HG03521 (cell line): ENCODE measurements around the gene KLHL12.
A peak's percentile ranks its signal among the peaks of the same experiment; 100 is the strongest.

ENCODE experiments used
- ATAC-seq: cut with Tn5 transposase; IDR thresholded peaks from one replicate; pipeline ENCODE4 v1.9.1; 2021; ENCODE audit warnings: mild to moderate bottlenecking, moderate library complexity; ENCODE audit not compliant: unreplicated experiment

The KLHL12 gene

GRCh38 chr1:202926581-202927491, at the start of gene KLHL12:
TSS of gene KLHL12 (minus strand) at chr1:202927234. CDS start at chr1:202925162, 2,072 bp downstream.
- peak; percentile 89 for ATAC-seq

DNA sequence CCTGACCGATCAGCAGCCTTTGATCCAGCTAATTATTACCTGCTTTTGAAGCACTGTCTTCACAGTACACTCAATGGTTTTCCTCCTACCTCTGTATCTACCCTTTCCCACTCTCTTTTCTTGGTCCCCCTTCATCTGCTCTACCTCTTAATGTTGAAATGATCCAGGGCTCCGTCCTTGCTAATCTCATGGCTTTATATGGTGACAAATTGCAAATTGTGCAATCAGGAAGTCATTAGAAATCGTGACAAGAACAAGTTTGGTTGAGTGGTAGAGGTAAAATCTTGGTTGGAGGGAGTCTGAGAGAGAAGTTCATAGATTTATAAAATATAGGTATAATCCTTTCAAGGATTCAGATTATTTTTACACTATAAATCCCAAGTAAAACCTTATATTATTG, 49.6 kb upstream of the KLHL12 start:
- ATAC-seq, result no peak

DNA sequence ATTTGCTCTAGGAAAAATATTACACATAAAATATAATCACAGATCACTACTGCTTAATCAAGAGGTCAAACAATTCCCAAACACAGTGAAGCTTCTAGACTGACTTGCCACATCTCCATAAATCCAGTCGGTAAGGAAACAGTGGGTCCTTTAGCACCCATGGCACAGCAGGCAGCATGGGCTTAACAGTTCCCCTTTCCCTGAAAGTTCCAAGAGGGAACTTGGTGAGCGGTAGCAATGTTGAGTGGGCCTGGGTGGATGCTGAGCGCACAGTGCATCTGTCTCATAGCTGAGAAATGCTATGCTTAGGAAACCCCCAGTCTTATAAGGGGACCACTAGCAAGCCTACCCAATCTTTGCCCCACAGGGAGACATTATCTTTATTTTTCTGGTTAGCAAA, 47.8 kb upstream of the KLHL12 start:
- ATAC-seq, result no peak

- no peak for ATAC-seq
Measured at GRCh38 chr1:202972046-202972445, 45.0 kb upstream of the KLHL12 start.

GRCh38 chr1:202968895-202969295, 41.9 kb upstream of the KLHL12 start:
- peak; percentile 45 for ATAC-seq

GRCh38 chr1:202968351-202968750, 41.3 kb upstream of the KLHL12 start:
- ATAC-seq, result no peak

DNA sequence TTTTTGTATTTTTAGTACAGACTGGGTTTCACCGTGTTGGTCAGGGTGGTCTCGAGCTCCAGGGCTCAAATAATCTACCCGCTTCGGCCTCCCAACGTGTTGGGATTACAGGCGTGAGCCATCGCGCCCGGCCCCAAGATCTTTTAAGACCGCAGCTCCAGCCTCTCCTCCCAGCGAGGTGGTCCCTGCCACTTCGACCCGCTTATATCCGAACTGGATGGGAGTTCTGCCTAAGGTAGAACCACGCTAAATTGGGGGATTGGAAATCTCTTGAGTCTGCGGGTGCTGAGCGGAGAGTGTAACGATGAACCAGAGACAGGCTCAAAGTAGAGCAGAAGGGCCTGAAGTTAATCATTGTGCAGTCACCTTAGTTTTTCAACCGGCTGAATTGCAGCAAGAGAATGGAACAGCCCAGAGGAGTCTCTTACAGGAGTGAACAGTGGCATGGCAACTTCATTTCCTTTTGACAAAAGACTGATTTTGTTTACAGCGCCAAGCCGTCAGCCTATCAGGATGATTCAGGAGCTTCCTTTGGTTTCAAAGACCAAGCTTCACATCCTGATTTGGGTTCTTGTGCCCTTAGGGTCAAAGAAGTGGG, 40.7 kb upstream of the KLHL12 start:
- peak; percentile 8 for ATAC-seq

- ATAC-seq, result no peak
Measured at GRCh38 chr1:202966006-202966898, 39.2 kb upstream of the KLHL12 start.

GRCh38 chr1:202965422-202965821, 38.4 kb upstream of the KLHL12 start:
- no peak for ATAC-seq

GRCh38 chr1:202964791-202965410, 37.9 kb upstream of the KLHL12 start:
- ATAC-seq, result no peak

DNA sequence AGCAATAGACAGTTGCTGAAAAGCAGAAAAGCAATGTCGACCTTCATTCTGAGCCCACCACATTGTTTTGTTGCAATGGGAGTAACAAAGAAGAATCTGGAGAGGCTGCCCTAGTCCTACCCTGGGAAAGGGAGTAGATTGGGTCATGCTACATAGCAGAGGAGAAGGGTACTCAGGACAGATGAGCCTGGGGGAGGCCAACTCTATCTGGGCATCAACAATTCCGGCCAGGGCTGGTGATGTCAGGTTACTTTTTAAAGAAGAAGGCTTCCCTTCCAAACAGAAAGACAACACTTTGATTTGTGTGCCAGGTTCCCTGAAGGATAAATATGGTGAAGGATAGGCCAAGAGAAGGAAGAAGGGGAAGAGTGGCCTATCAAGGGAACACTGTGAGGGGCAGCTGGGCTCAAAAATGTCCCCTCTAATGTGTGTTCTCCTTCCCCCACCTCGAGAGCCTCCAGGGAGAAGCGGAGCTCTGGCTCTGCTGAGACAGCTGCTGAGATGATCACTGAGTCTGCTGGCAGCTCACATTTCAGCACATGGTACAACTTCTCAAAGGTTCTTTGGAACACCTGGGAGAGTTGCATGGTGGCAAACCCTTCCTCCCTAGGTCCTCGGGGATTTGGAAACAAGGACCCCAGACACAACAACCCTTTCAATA, 34.3 kb upstream of the KLHL12 start:
- ATAC-seq, result no peak

DNA sequence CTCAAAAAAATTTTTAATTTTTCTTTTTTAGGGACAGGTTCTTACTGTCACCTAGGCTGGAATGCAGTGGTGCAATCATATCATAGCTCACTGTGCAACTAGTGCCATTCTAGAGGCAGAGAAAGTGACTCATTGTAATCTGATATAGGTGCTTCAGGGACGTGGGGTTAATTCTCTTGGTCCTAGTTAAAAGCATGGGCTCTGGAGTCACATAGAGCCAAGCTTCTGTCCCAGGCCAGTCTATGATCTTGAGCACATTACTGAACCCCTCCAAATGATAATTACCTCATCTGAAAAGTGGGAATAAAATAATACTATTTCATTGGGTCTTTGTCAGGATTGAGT, 32.2 kb upstream of the KLHL12 start:
- ATAC-seq, result no peak

- ATAC-seq, result no peak
Measured at GRCh38 chr1:202958544-202959275, 31.7 kb upstream of the KLHL12 start.

GRCh38 chr1:202957733-202958543, 30.9 kb upstream of the KLHL12 start, which contains the start of gene ADIPOR1:
TSS of gene ADIPOR1 (minus strand) at chr1:202958312. CDS start at chr1:202951070, 7,242 bp downstream.
- ATAC-seq, result peak; percentile 97

- no peak for ATAC-seq
Measured at GRCh38 chr1:202956969-202957368, 29.9 kb upstream of the KLHL12 start.

DNA sequence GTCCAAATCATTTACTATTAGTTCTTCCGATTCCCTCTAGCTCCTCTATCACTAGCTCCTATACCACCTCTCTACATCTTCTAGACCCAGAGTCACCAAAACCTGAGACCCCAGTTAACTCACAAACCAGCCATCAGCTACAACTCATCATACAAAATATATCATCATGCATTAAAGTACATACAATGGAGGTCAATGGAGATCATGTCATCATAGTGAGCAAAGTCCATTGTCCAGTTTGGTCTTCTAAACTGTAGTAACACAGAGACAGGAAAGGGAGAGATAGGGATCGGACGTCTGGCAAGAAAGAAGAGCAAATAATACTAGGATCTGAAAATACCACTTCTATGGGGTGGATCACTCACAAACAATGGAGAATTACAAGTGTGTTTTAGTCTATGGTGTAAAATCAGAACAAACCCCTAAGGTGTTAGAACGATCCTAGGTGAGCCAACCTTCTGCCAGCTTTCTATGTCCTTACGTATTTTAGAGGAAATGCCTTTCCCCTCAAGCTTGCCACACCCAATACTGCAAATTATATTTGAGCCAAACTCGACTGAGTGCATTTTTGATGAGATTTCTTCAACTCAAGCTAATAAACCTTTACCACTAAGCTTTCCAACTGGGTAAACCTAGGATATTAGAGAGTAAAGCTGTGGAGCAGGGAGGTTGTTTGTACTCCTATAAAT, 27.2 kb upstream of the KLHL12 start:
- ATAC-seq, result no peak

- ATAC-seq, result no peak
Measured at GRCh38 chr1:202953392-202953791, 26.4 kb upstream of the KLHL12 start.

GRCh38 chr1:202952818-202953217, 25.8 kb upstream of the KLHL12 start:
- no peak for ATAC-seq
